IPS-15b (cell line): ENCODE results near the gene YPEL3.

Experiments used
- H3K27me3 ChIP-seq: one replicate; pipeline ENCODE4 v1.6.1; 2013; ENCODE audit warnings: low read length; ENCODE audit not compliant: control insufficient read depth, insufficient read depth
- H3K36me3 ChIP-seq: one replicate; pipeline ENCODE4 v1.6.1; 2013; ENCODE audit warnings: low read length; ENCODE audit not compliant: control insufficient read depth, insufficient read depth
- H3K4me1 ChIP-seq: one replicate; pipeline ENCODE4 v1.6.1; 2013; ENCODE audit warnings: mild to moderate bottlenecking, low read length; ENCODE audit not compliant: control insufficient read depth, insufficient read depth
- H3K4me3 ChIP-seq: one replicate; pipeline ENCODE4 v1.5.1; 2013; ENCODE audit warnings: low read depth, low read length
- H3K9ac ChIP-seq: one replicate; pipeline ENCODE4 v1.6.1; 2013; ENCODE audit warnings: low read depth, mild to moderate bottlenecking, low read length
- H3K9me3 ChIP-seq: one replicate; pipeline ENCODE4 v1.6.1; 2013; ENCODE audit warnings: mild to moderate bottlenecking, low read length; ENCODE audit not compliant: control insufficient read depth, insufficient read depth

YPEL3 gene

DNA sequence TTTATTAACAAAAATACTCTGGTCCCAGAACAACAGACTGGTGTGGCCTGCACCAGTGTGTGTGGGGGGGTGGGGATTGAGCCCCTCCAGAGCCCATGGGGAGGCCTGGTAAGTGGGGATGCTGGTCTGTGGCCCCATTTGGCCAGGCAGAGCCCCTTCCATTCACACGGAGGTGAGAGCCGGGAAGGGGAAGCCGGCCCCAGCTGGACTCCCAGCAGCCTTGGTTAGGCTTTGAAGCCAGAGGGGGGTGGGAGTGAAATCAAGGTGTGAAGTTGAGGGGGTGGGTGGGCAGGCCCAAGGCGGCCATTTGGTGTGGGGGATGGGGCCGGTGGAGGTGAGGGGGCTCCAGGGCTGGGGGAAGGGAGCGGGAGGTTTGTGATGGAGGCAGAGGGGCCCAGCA, 10.2 kb downstream of the YPEL3 start:
- Histone ChIP-seq H3K4me3 (no peak overlapping the region), H3K36me3 (peaks cover 39% of the 10 kb centered on the region), H3K27me3 (no peaks in the 10 kb centered on the region), H3K9me3 (no peaks in the 10 kb centered on the region), H3K9ac (no peak overlapping the region), H3K4me1 (no peaks in the 10 kb centered on the region)

DNA sequence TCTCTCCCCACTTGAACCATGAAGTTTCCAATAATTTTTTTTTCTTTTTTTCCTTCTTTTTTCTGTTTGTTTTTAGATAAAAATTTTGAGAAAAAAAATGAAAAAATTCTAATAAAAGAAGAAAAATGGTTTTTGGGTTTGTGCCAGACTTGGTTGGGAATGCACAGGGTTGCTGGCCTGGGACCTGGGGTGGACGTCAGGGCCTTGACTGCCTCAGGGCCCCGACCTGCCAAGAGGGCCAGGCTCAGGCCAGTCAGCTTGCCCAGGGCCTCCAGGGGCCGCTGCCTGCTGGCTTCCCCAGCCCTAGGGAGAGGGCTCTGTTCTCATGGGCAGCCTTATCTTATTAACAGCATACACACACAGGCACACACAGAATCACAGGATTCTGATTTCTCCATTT, 10.8 kb downstream of the YPEL3 start:
- H3K4me1 ChIP-seq, result no peaks in the 10 kb centered on the region
- H3K36me3 ChIP-seq, result peaks cover 40% of the 10 kb centered on the region
- no peak overlapping the region for H3K4me3 ChIP-seq
- H3K9ac ChIP-seq, result no peak overlapping the region
- H3K9me3 ChIP-seq, result no peaks in the 10 kb centered on the region
- no peaks in the 10 kb centered on the region for H3K27me3 ChIP-seq

DNA sequence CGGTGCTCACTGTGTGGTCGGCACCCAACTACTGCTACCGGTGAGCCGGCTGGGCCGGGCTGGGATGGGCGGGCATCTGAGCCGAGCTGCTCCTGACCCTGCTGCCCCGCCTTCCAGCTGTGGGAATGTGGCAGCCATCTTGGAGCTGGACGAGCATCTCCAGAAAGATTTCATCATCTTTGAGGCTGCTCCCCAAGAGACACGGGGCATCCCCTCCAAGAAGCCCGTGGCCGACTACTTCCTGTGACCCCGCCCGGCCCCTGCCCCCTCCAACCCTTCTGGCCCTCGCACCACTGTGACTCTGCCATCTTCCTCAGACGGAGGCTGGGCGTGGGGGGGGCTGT, 11.2 kb downstream of the YPEL3 start:
- Histone ChIP-seq H3K27me3 (no peaks in the 10 kb centered on the region), H3K36me3 (peaks cover 40% of the 10 kb centered on the region), H3K9me3 (no peaks in the 10 kb centered on the region), H3K4me1 (no peaks in the 10 kb centered on the region), H3K9ac (no peak overlapping the region), H3K4me3 (no peak overlapping the region)

DNA sequence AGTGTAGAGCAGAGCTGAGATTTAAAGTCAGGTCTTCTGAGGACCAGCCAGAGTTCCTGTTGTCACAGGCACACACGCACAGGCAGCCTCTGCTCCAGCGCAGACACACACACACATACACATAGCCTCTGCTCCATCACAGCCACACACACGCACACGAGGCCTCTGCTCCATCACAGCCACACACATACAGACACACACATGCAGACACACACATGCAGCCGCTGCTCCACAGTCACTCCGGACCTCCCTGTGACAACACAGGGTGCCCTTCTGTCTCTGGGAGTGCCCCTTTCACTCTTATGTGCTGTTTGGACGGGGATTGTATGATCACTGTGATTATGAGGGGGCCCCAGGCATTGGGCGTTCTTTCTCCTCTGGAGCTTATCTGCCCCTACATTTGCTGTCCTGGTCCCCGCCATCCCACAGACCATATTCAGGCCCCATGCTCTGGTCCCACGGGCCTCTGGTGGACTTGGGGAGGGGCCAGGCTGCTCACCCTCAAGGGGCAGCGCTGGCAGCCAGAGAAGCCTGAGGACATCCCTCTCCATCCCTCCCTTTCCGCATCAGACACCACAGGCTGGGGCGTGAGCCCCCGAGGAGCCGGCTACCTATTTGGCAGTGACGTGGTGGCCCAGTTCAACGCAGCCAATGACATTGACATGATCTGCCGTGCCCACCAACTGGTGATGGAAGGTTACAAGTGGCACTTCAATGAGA, 11.8 kb downstream of the YPEL3 start:
- no peaks in the 10 kb centered on the region for H3K9me3 ChIP-seq
- no peaks in the 10 kb centered on the region for H3K27me3 ChIP-seq
- peaks cover 44% of the 10 kb centered on the region for H3K36me3 ChIP-seq
- no peak overlapping the region for H3K4me3 ChIP-seq
- no peak overlapping the region for H3K9ac ChIP-seq
- no peaks in the 10 kb centered on the region for H3K4me1 ChIP-seq

DNA sequence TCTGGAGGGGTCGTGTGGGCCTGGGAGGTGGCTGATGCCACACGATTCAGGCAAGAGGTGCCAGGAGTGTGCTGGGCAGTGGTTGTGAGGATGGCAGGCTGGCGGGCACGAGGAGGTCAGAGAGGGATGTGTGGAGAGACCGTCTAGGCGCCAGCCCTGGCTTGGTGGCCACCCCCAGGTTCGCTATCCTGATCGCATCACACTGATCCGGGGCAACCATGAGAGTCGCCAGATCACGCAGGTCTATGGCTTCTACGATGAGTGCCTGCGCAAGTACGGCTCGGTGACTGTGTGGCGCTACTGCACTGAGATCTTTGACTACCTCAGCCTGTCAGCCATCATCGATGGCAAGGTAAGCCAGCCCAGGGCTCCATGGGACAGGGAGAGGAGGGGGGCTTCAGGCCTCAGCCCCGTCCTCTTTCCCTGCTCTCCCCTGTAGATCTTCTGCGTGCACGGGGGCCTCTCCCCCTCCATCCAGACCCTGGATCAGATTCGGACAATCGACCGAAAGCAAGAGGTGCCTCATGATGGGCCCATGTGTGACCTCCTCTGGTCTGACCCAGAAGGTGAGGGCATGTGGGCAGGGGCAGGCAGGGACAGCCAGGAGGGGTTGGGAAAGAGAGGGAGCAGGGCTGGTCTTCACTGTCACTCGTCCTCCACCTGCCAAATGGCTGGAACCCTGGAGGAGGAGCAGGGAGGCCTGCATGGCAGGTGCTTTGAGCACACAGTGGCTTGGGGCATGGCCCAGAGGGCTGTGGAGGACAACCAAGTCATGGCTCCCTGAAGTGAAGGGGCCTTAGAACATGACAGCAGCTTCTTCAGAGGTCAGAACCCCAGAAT, 12.6 kb downstream of the YPEL3 start:
- Histone ChIP-seq H3K27me3 (no peaks in the 10 kb centered on the region), H3K36me3 (peaks cover 48% of the 10 kb centered on the region), H3K9me3 (no peaks in the 10 kb centered on the region), H3K4me3 (no peak overlapping the region), H3K4me1 (no peaks in the 10 kb centered on the region), H3K9ac (no peak overlapping the region)

DNA sequence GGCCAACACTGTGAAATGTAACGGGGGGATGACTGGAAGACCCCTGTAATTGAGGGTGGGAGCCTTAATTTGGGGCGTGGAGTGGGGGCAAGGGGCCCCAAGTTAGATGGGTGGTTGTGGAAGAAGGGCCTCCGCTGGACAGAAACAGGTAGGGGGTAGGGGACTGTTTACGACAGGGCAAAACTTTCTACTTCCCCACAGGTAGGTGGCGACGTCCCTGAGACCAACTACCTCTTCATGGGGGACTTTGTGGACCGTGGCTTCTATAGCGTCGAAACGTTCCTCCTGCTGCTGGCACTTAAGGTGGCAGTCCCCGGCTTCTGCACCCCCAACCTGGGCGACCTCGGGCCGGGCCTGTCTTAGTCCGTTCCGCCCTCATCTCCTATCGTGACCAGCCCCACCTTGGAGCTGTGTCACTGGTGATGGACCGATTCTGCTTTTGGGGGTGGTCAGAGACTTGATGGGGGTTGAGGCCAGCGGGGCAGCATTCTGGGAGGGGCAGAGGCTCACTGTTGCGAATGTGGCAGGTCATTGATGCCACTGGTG, 13.4 kb downstream of the YPEL3 start:
- Histone ChIP-seq H3K9ac (no peak overlapping the region), H3K9me3 (no peaks in the 10 kb centered on the region), H3K36me3 (peaks cover 54% of the 10 kb centered on the region), H3K4me1 (no peaks in the 10 kb centered on the region), H3K4me3 (no peak overlapping the region), H3K27me3 (no peaks in the 10 kb centered on the region)

DNA sequence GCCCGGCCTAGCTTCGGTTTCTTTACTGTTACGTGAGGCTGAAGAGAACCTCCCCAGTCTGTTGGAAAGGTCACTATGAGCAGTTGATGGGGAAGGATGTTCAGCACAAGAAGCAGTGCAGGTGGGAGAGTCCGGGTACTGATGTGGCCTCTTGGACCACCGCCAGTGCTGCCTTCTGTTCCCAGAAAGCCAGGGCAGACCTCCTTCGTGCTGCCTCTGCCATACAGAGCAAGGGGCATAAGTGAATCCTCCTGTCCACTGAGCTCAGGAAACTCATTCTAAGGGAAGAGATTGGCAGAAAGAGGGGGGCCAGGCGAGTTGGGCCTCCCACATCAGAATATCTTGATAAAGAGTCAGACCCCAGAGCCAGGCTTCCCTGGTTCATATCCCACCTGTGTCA, 16.5 kb downstream of the YPEL3 start:
- H3K9ac ChIP-seq, result no peak overlapping the region
- H3K4me1 ChIP-seq, result peaks cover 4% of the 10 kb centered on the region
- H3K36me3 ChIP-seq, result peaks cover 50% of the 10 kb centered on the region
- no peaks in the 10 kb centered on the region for H3K9me3 ChIP-seq
- no peak overlapping the region for H3K4me3 ChIP-seq
- no peaks in the 10 kb centered on the region for H3K27me3 ChIP-seq

DNA sequence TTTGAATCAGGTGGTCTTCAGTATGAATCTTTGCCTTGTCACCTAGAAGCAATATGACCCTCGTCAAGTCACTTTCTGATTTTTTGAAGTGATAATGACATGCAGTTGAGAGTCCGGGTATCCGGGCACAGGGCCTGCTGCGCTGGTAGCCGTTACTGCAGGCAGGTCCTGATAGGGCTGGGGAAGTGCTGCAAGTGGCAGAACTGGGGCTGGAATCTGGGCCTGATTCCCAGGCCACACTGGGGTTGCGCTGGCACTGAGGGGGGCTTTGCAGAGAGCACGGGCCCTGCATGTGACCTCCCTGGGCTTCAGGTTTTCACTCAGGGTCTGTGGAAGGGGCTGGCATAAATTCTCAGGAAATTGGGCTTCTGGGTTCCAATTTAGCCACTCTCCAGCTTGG, 17.3 kb downstream of the YPEL3 start:
- Histone ChIP-seq H3K9me3 (no peaks in the 10 kb centered on the region), H3K36me3 (peaks cover 42% of the 10 kb centered on the region), H3K4me3 (no peak overlapping the region), H3K27me3 (no peaks in the 10 kb centered on the region), H3K9ac (no peak overlapping the region), H3K4me1 (peaks cover 4% of the 10 kb centered on the region)

DNA sequence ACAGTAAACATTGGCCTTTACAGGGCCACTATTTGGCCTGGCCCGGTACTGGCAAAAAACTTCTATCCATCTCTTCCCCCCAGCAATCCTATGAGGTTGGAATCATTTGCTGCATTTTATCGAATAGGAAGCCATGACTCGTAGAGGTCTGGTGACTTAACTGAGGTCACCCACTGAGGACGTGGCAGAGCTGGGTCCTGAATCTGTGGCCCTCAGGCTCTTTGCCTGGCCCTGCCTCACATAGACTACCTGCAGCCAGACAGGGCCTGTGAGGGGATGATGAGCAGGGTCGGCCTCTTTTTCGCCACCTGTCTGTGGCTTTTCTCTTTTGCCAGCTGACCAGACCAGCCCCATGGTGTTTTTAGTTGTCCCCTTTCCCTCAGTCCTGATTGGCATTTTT, 18.4 kb downstream of the YPEL3 start:
- H3K27me3 ChIP-seq, result no peaks in the 10 kb centered on the region
- no peak overlapping the region for H3K4me3 ChIP-seq
- peaks cover 32% of the 10 kb centered on the region for H3K36me3 ChIP-seq
- H3K9ac ChIP-seq, result no peak overlapping the region
- H3K4me1 ChIP-seq, result peaks cover 4% of the 10 kb centered on the region
- H3K9me3 ChIP-seq, result no peaks in the 10 kb centered on the region

DNA sequence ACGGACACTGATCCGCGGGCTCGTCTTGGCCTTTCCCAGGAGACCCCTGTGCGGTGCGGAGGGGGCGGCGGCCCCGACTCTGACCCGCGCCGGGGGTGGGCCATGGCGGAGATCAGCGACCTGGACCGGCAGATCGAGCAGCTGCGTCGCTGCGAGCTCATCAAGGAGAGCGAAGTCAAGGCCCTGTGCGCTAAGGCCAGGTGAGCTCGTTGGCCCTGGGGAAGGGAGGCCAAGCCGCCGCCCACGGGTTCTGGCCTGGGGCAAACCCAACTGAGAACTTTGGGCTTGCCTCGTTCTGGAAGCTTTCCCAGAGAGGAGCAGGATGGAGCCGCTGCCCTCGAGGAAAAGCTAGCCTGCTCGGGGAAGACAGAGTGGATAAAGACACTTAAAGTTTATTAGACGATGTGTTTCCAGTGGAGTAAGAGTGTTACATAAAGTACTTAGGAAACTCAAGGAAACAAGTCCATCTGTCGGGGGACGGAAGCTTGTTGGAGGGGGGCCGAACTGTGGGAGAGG, 19.7 kb downstream of the YPEL3 start:
- Histone ChIP-seq H3K4me3 (peak overlapping the region; percentile 82), H3K9me3 (no peaks in the 10 kb centered on the region), H3K27me3 (no peaks in the 10 kb centered on the region), H3K4me1 (peaks cover 4% of the 10 kb centered on the region), H3K36me3 (peaks cover 29% of the 10 kb centered on the region), H3K9ac (peak overlapping the region; percentile 81)

DNA sequence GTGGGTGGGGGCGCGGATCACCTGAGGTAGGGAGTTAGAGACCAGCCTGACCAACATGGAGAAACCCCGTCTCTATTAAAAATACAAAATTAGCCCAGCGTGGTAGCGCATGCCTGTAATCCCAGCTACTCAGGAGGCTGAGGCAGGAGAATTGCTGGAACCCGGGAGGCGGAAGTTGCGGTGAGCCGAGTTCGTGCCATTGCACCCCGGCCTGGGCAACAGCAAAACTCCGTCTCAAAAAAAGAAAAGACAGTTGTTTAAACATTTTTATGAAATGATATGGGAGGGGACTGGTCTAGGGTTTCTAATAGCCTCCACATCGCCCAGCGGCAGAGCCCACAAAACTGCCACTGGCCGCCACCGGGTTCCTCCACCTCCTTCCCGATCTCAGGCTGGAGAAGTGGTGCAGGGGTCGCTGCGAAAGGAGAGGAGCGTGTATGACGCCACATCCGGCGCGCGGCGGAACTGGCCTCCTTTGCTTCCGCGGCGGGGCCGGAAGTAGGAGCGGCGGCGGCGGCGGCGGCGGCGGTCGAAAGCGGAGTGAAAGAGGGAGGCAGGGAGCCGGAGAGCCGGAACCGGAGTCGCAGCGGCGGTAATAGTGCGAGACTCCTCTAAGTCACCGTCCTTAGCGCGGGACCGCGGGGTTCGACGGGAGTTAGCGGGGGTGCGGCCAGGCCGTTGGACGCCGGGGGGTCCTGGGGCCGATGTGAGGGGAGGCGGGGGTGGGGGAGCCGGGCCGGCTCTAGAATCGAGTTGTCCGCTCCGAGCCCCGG, 20.3 kb downstream of the YPEL3 start, which contains the start of gene PPP4C:
Gene PPP4C (plus strand): TSS at position 492 of the 773 bp plus-strand sequence. CDS start 384 bp downstream, outside the sequence.
- no peaks in the 10 kb centered on the region for H3K9me3 ChIP-seq
- peaks cover 4% of the 10 kb centered on the region for H3K4me1 ChIP-seq
- peak within 1 kb of the TSS; percentile 82 for H3K4me3 ChIP-seq
- no peaks in the 10 kb centered on the region for H3K27me3 ChIP-seq
- peak within 1 kb of the TSS; percentile 81 for H3K9ac ChIP-seq
- peaks cover 27% of the 10 kb centered on the region for H3K36me3 ChIP-seq
